ENCODE data around the gene MSH2.

Gene MSH2

GRCh38 chr2:47508641-47509040 is 105.7 kb downstream of the MSH2 start:
- no peak for DNase-seq (ENCODE audit: low spot score)

GRCh38 chr2:47509250-47509649 is 106.3 kb downstream of the MSH2 start:
- no peak for DNase-seq (ENCODE audit: low spot score)

DNA sequence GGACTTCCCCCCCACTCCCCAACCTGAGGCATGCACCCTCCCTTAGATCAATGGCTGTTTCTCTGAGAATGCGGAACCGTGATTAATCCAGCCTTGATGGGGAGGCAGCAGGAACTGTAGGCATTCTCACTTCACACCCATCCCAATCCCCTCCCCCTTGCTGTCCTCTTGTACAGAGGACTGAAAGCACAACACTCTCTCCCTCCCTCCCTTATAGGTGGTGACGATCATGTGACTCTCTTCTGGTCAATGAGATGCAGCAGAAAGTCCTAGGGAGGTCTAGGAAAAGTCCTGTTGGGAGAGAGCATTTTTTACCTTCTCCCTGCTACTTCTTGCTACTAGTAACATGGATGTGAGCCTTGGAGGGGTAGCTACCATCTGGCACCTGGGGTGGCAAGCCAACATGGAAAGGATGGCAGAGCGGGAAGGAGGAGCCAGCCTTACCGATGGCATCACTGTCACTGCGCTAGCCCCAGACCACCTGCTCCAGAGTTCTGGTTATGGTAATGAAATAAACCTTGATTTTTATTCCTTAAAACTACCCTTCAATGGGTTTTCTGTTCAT is 106.9 kb downstream of the MSH2 start:
- no peak for DNase-seq (ENCODE audit: low spot score)

DNA sequence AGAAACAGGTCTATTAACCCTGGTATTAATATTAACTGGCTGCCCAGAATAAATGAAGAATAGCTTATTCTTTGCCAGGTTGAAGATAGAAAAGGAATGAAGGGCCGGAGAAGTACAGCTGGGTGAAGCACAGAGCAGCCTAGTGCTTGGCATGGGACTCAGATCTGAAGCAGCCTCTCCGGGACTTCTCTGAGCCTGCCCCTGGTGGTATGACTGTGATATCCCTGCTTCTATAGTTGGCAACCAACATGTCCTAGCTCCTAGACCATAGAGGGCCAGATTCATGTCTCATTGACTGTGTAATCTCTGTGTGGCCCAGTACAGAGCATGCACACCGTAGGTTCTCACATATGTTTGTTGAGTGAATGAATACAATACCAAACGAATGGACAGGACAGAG is 107.8 kb downstream of the MSH2 start:
- no peak for DNase-seq (ENCODE audit: low spot score)

DNA sequence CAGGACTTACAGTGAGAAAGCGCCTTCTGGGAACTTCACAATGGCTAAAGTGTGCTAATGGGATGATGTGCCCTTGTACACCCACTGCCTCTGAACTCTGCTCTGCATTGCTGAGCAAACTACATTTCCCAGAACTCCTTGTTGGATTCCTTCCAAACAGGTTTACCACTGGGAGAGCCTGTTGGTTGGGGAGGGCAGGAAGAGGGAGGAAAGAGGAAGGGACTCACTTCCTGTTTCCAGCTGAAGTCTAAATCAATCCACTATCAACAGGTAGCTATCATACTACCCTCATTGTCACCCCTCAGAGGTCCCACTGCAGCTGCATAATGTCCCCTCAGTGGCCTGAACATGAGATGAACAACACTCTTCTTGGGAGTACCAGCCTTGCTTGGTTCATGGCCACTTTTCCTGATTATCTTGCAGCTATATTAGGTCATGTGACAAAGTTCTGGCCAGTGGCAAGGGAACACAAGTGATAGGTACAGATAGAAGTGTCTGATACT is 109.7 kb downstream of the MSH2 start:
- DNase-seq (ENCODE audit: low spot score), result peak; percentile 15

DNA sequence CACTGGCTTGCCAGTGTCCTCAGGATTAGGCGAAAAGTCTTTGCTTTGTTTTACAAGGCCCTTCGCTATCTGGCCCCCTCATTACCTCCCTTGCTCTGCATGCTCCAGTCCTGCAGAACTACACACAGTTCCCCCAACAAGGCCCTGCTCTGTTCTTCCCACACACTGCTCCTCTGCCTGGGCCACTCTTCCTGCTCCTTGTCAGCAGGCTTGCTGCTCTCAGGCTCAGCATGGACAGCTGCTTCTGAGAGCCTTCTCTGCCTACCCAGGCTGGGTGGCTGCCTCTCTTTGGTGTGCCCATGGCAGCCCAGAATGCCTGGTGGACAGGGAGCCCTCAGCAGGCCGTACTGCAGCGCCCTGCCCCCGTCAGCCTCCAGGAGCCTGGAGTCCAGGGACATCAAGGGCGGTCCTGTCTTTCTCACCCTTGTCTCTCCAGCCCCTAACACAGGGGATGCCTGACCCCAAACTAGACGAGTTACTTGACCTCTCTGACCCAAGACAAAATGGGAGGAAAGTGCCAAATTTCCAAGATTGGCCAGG is 111.1 kb downstream of the MSH2 start:
- no peak for DNase-seq (ENCODE audit: low spot score)

DNA sequence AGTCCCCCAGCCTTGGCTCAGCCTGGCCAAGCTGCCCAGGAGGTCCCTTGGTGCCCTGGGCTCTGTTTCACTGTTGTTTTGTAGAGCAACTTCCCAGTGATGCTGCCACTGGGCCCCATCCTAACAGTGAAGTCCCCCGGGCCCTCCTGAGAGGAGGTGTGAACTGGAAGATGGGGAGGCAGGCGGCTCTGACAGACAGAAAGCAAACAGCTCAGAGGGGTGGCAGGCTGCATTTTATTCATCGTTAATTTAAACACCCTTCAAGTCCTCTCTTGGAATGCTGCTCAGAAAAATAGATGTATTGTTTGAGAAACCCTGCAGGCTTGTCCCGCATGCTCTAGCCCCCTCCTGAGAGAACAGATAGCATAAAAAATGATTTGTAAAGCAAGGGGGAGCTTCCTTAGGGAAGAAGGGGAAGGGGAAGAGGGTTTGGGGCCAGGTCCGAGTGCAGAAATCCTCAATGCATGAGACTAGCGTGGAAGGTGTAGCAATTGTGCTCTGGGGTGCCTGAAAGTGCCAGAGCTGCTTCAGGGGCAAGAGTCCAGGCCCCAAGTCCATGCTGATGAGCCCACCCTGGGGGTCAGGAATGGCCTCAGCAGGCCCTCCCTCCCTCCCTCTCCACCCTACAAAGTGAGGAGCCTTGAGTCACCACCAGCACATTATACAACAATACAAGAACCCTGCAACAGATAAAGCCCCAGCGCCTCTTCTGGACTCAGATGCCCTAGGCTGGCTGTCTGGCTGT is 113.6 kb downstream of the MSH2 start:
- DNase-seq (ENCODE audit: low spot score), result peak; percentile 14

GRCh38 chr2:47518497-47519146 is 115.7 kb downstream of the MSH2 start:
- DNase-seq (ENCODE audit: low spot score), result no peak

DNA sequence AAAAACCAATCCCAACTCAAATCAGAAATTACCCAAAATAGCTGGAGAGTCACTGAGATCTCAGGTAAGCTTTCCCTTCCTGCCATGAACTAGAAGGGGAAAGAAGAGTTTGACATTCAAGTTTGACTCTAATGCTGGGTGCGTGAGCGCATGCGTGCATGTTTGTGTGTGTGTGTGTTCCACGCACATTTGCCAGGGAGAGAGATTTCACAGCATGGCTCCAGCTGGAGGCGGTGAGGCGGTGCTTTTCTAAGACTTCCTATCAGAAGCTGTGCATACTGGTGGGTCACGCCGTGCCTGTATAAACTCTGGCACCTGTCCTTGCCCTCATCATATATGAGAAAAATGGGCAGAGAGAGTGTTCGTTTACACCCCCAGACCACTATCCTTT is 116.2 kb downstream of the MSH2 start:
- no peak for DNase-seq (ENCODE audit: low spot score)

DNA sequence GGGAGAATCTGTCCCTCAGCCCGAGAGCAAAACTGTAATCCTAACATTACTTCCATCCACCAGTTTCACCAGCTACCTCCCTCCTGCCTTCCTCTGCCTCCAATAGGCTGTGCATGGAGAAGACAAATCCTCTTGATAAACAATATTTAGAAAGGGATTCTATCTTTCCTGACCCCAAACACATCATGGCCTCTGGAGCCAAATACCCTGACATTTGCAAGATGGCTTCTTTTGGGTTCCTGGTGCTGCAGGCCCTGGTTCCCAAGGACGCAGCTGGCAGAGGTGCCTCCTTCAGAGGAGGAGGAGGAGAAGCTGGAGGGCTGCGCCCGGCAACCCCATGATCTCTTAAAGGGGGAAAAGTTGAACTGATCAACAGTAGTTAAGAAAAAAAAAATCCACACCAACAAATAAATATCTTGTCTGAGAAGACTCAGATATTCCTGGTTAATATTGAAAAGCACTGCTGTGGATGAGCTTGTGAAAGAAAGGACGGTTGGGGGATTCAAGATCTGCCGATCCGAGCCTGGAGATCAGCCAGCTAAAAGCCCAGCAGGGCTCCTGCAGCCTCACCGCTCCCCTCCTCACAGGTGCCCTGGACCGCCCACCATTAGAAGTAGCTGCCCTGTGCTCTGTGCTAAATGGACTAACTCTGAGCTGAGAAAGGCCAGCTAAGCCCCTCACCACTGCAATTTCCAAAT is 116.8 kb downstream of the MSH2 start:
- DNase-seq (ENCODE audit: low spot score), result no peak

DNA sequence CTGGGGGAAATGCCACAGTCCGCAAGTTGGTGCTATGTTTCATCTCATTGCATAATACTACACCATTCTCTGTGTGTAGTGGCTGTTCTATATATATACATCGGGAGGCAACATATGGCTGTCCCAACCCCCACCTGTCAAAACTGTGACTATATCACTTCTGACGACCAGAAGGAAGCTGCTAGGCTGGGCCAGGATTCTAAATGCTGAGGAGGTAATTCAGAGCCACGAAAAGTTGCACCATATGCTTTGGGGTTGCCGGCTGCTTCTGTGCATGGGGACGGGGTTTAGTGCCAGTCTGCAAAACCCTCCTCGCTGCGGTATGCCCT is 117.3 kb downstream of the MSH2 start:
- DNase-seq (ENCODE audit: low spot score), result no peak

- no peak for DNase-seq (ENCODE audit: low spot score)
These were observed 118.1 kb downstream of the MSH2 start for GRCh38 chr2:47520825-47521665.

DNA sequence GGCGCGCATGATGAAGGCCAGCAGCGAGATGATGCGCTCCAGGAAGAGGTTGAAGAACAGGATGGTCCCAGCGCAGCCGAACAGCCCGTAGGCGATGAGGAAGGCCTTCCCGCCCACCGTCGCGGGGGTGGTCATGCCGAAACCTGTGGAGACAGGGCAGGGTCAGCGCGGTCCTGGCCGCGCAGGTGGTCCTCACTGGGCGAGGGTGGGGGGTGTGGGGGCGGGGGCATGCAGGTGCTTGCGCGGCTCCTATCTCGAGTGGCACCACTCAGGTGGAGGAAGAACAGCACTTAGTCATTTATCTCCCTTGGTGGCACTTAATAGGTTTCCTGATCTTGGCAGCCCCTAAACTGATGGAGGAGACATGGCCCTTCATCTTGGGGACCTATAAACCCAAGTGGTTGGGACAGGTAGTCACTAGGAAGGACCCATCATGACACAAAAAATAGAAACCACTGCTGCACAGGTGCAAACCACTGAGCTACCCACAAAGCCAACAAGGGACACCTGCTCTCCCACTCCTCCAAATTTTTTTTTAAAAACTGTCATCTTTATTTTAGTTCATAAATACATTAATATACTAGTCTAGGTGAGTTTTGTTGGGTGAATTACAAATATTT is 118.8 kb downstream of the MSH2 start:
- no peak for DNase-seq (ENCODE audit: low spot score)

GRCh38 chr2:47525167-47525566 is 122.2 kb downstream of the MSH2 start:
- no peak for DNase-seq (ENCODE audit: low spot score)

DNA sequence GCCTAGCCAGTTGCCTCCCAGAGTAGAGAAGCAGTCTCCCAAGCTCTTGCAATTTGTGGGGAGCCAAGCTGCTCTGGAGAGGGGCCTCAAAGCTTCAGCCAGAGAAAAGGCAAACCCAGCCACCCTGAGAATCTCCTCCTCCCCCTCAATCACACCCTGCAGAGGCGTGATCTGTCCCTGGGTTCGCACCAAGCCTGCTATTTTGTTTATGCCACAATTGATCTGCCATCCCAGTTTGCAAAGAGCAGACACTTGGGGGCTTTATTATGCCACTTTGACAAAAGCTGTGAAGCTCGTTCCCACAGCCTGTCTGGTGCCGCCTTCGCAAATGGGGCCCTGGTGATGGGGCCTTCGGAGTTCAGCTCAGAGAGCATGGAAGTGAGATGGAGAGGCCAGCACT is 125.5 kb downstream of the MSH2 start:
- no peak for DNase-seq (ENCODE audit: low spot score)

GRCh38 chr2:47528874-47529273 is 125.9 kb downstream of the MSH2 start:
- no peak for DNase-seq (ENCODE audit: low spot score)

- DNase-seq (ENCODE audit: low spot score), result no peak
These were observed 127.3 kb downstream of the MSH2 start for GRCh38 chr2:47530105-47530760.

- no peak for DNase-seq (ENCODE audit: low spot score)
These were observed 128.6 kb downstream of the MSH2 start for GRCh38 chr2:47531378-47532042.
